IMR-90 (cell line): ENCODE results near the gene ABHD12. TPM values are rescaled to one million over a fixed set of nuclear protein-coding genes. Genes with fewer than 3 reads are reported as not detected.

Experiments
- ATAC-seq: fragments of 200-7000 bp; cut with Tn5 transposase; 2 replicates; pipeline ENCODE4 v1.9.1; 2020; ENCODE audit warnings: low read depth, mild to moderate bottlenecking, moderate library complexity
- BruUV-seq: library from RNA; stranded (reverse); fragments of 400-500 nt; replicated peaks from 2 replicates; lab custom pipeline; 2021; lab: Mats Ljungman, UMichigan
- CTCF ChIA-PET: fragments of 300-600 bp; formaldehyde crosslinking; extraction: SDS; loops from one replicate; lab custom pipeline; 2021; ENCODE audit warnings: antibody characterized with exemption; lab: Yijun Ruan, JAX
- POLR2A ChIA-PET: fragments of 300-600 bp; sonication (Branson Sonifier 250); formaldehyde crosslinking; loops from one replicate; lab custom pipeline; 2022; ENCODE audit warnings: antibody characterized with exemption; ENCODE audit not compliant: unreplicated experiment; lab: Charles Lee
- DNase-seq: peaks from one replicate; pipeline ENCODE4 v3.0.0; 2013
- H2AFZ ChIP-seq: replicated peaks from 2 replicates; pipeline ENCODE3; 2013; ENCODE audit warnings: low read length, mild to moderate bottlenecking; ENCODE audit not compliant: poor library complexity
- H2AK5ac ChIP-seq: 2 replicates; pipeline ENCODE4 v1.6.1; 2013; ENCODE audit warnings: low read depth, low read length, inconsistent platforms
- H2AK9ac ChIP-seq: replicated peaks from 2 replicates; pipeline ENCODE3; 2013; ENCODE audit warnings: mild to moderate bottlenecking, low read depth, low read length, moderate library complexity; ENCODE audit not compliant: poor library complexity
- H2BK120ac ChIP-seq: 2 replicates; pipeline ENCODE4 v1.6.1; 2013; ENCODE audit warnings: low read depth, low read length, inconsistent platforms
- H2BK15ac ChIP-seq: 3 replicates; pipeline ENCODE4 v1.6.1; 2013; ENCODE audit warnings: low read depth, low read length, inconsistent platforms
- H2BK20ac ChIP-seq: 2 replicates; pipeline ENCODE4 v1.6.1; 2013; ENCODE audit warnings: low read depth, mild to moderate bottlenecking, inconsistent platforms, low read length, moderate library complexity
- H2BK5ac ChIP-seq: 2 replicates; pipeline ENCODE4 v1.6.1; 2013; ENCODE audit warnings: mild to moderate bottlenecking, low read depth, low read length, inconsistent platforms; ENCODE audit not compliant: poor library complexity, severe bottlenecking
- H3K14ac ChIP-seq: replicated peaks from 2 replicates; pipeline ENCODE4 v1.6.1; 2013; ENCODE audit warnings: low read depth, low read length, inconsistent platforms
- H3K18ac ChIP-seq: 2 replicates; pipeline ENCODE4 v1.6.1; 2013; ENCODE audit warnings: low read depth, low read length, control low read depth
- H3K23ac ChIP-seq: 2 replicates; pipeline ENCODE4 v1.6.1; 2013; ENCODE audit warnings: low read depth, low read length, inconsistent platforms
- H3K27ac ChIP-seq: 2 replicates; pipeline ENCODE4 v1.5.1; 2013; ENCODE audit warnings: mild to moderate bottlenecking, control low read depth, low read length; ENCODE audit not compliant: insufficient read depth
- H3K27me3 ChIP-seq: 2 replicates; pipeline ENCODE4 v1.6.1; 2013; ENCODE audit warnings: low read length; ENCODE audit not compliant: control insufficient read depth, insufficient read depth
- H3K36me3 ChIP-seq: 2 replicates; pipeline ENCODE4 v1.6.1; 2013; ENCODE audit warnings: low read length, mixed read lengths; ENCODE audit not compliant: control insufficient read depth, insufficient read depth
- H3K4ac ChIP-seq: 2 replicates; pipeline ENCODE4 v1.6.1; 2013; ENCODE audit warnings: low read depth, low read length, inconsistent platforms
- H3K4me1 ChIP-seq: 2 replicates; pipeline ENCODE4 v1.6.1; 2013; ENCODE audit warnings: low read length, mixed read lengths; ENCODE audit not compliant: control insufficient read depth, insufficient read depth
- H3K4me2 ChIP-seq: 2 replicates; pipeline ENCODE4 v1.6.1; 2013; ENCODE audit warnings: low read depth, mild to moderate bottlenecking, control low read depth, low read length, moderate library complexity
- H3K4me3 ChIP-seq: 2 replicates; pipeline ENCODE4 v1.5.1; 2013; ENCODE audit warnings: low read depth, mild to moderate bottlenecking, control low read depth, low read length, moderate library complexity; ENCODE audit not compliant: insufficient read depth
- H3K56ac ChIP-seq: 2 replicates; pipeline ENCODE4 v1.6.1; 2013; ENCODE audit warnings: low read length, inconsistent platforms; ENCODE audit not compliant: insufficient read depth; ENCODE audit errors: extremely low read depth
- H3K79me1 ChIP-seq, 2 experiments: 2 replicates each; pipeline ENCODE4 v1.6.1; 2013; ENCODE audit warnings: low read length in 2 of 2, inconsistent platforms in 1 of 2, low read depth in 1 of 2
- H3K9ac ChIP-seq: 2 replicates; pipeline ENCODE4 v1.6.1; 2013; ENCODE audit warnings: low read depth, low read length, control low read depth
- H3K9me1 ChIP-seq: 2 replicates; pipeline ENCODE4 v1.6.1; 2013; ENCODE audit warnings: low read length, inconsistent platforms; ENCODE audit not compliant: insufficient read depth
- H3K9me3 ChIP-seq: 2 replicates; pipeline ENCODE4 v1.6.1; 2013; ENCODE audit warnings: low read length; ENCODE audit not compliant: control insufficient read depth, insufficient read depth
- H4K20me1 ChIP-seq: 2 replicates; pipeline ENCODE4 v1.6.1; 2013; ENCODE audit warnings: low read length, inconsistent platforms; ENCODE audit not compliant: insufficient read depth
- H4K5ac ChIP-seq: 2 replicates; pipeline ENCODE4 v1.6.1; 2013; ENCODE audit warnings: mild to moderate bottlenecking, low read depth, low read length, control low read depth
- H4K8ac ChIP-seq, 2 experiments: 2 replicates each; pipeline ENCODE4 v1.6.1; 2013; ENCODE audit warnings: low read depth in 2 of 2, low read length in 2 of 2, control low read depth in 1 of 2, inconsistent platforms in 1 of 2
- H4K91ac ChIP-seq: 2 replicates; pipeline ENCODE4 v1.6.1; 2013; ENCODE audit warnings: low read depth, low read length, inconsistent platforms; ENCODE audit not compliant: insufficient read depth
- BHLHE40 ChIP-seq: fragments of 150-350 bp; IDR thresholded peaks from 2 replicates; pipeline ENCODE4 v1.6.1; 2016; ENCODE audit warnings: mild to moderate bottlenecking, low read depth, low read length
- CEBPB ChIP-seq: IDR thresholded peaks from 2 replicates; pipeline ENCODE4 v1.6.1; 2012; ENCODE audit warnings: low read depth, low read length, improper control_type of control experiment
- CHD1 ChIP-seq: IDR thresholded peaks from 2 replicates; pipeline ENCODE4 v1.6.1; 2012; ENCODE audit warnings: low read depth, low read length, improper control_type of control experiment
- FOS ChIP-seq: fragments of 150-350 bp; IDR thresholded peaks from 2 replicates; pipeline ENCODE4 v1.6.1; 2016; ENCODE audit warnings: low read depth, low read length
- MAZ ChIP-seq: IDR thresholded peaks from 2 replicates; pipeline ENCODE4 v1.6.1; 2012; ENCODE audit warnings: low read depth, mild to moderate bottlenecking, low read length, improper control_type of control experiment, moderate library complexity, borderline replicate concordance
- NFE2L2 ChIP-seq: fragments of 150-350 bp; IDR thresholded peaks from 2 replicates; pipeline ENCODE4 v1.6.1; 2016; ENCODE audit warnings: low read depth, mild to moderate bottlenecking, low read length
- POLR2A ChIP-seq: IDR thresholded peaks from 2 replicates; pipeline ENCODE4 v1.6.1; 2012; ENCODE audit warnings: mild to moderate bottlenecking, low read depth, low read length
- RCOR1 ChIP-seq: IDR thresholded peaks from 2 replicates; pipeline ENCODE4 v1.6.1; 2012; ENCODE audit warnings: mild to moderate bottlenecking, low read length, improper control_type of control experiment; ENCODE audit not compliant: insufficient replicate concordance
- RFX5 ChIP-seq: IDR thresholded peaks from 2 replicates; pipeline ENCODE4 v1.8.0; 2012; ENCODE audit warnings: low read depth, mild to moderate bottlenecking, low read length, moderate library complexity
- WGBS, 2 experiments: methylation state at CpG; one replicate each; pipeline versions ENCODE4 v1.1.5 to v1.1.7; 2013; ENCODE audit warnings: missing lambda C conversion rate in 2 of 2; ENCODE audit not compliant: insufficient read length in 1 of 2; ENCODE audit errors: extremely low coverage in 2 of 2; 5-methylcytosine and 5-hydroxymethylcytosine counted together
- dilution Hi-C: fragments of 300-500 bp; cut with HindIII; formaldehyde crosslinking; loops from one replicate; pipeline ENCODE4 v1.14.3; 2018; ENCODE audit warnings: low sequenced_read_pairs; ENCODE audit not compliant: unreplicated experiment
- in situ Hi-C: fragments of 300-500 bp; cut with MboI; formaldehyde crosslinking; loops from 3 replicates; pipeline ENCODE4 v1.14.3; 2019; ENCODE audit warnings: low sequenced_read_pairs, inconsistent platforms, mixed read lengths
- intact Hi-C: fragments of 100-400 bp; cut with micrococcal nuclease; formaldehyde crosslinking; loops from 2 replicates; pipeline ENCODE4 v1.10.0; 2022
- polyA plus RNA-seq, 3 experiments: library from polyadenylated mRNA; depleted of rRNA; stranded (reverse); fragments of >200 nt; gene quantifications; 2 replicates each; pipeline ENCODE4 v1.2.3, GENCODE V29; 2012; ENCODE audit warnings: low replicate concordance in 1 of 3
- total RNA-seq: library from RNA; depleted of rRNA; stranded (reverse); fragments of >200 nt; gene quantifications from 2 replicates; pipeline ENCODE4 v1.2.3, GENCODE V29; 2012
- TF ChIP-seq, protein P1 (sequence below): fragments of 150-350 bp; IDR thresholded peaks from 2 replicates; pipeline ENCODE4 v1.6.1; 2016; ENCODE audit warnings: low read depth, mild to moderate bottlenecking, low read length, moderate library complexity, borderline replicate concordance
- TF ChIP-seq, protein P2 (sequence below): conservative IDR thresholded peaks from 2 replicates; pipeline ENCODE4 v1.5.1; 2012; ENCODE audit warnings: mild to moderate bottlenecking, low read depth, low read length, improper control_type of control experiment

ABHD12 gene
- total and polyA plus RNA-seq, 2 of the 4 experiments (the other 2 are of a cell fraction), result 80.7 to 108 TPM

DNA sequence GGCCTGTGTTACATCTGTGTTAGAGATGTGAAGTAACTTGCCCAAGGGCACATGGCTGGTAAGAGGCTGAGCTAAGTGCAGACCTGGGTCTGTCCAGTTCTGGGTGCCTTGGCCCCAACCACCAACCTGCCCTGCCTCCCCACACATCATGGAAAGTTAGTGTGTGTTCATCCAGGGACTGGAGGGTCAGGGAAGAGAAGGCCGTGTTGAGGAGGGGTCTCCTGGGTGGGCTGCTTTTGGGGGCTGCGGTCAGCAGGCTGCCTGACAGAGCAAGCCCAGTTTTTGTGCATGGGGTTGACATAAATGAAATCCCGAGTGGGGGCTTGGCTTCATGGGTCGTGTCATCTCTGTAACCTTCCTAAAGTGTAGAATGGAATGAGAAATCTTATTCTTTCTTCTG lies 131.8 kb downstream of the ABHD12 start:
- Histone ChIP-seq H2AFZ (no peak overlapping the region), H2AK9ac (no peak overlapping the region), H3K4me3 (no peak overlapping the region), H3K9ac (no peak overlapping the region), H2BK20ac (no peak overlapping the region), H3K4me2 (no peak overlapping the region), H3K27me3 (no peaks in the 10 kb centered on the region), H4K8ac (no peak overlapping the region), H3K27ac (no peak overlapping the region), H3K14ac (no peak overlapping the region), H3K9me1 (peaks cover 24% of the 10 kb centered on the region; the same call in 1 of the 2 replicates), H4K5ac (no peak overlapping the region), H3K56ac (no peak overlapping the region), H2AK5ac (no peak overlapping the region), H3K9me3 (no peaks in the 10 kb centered on the region), H3K4me1 (peaks cover 5% of the 10 kb centered on the region), H2BK15ac (no peak overlapping the region), H3K79me1 (peaks cover 34 to 65% of the 10 kb centered on the region in 2 experiments), H4K20me1 (peaks cover 58% of the 10 kb centered on the region), H3K23ac (no peak overlapping the region), H3K36me3 (peaks cover 24% of the 10 kb centered on the region), H3K4ac (no peak overlapping the region), H3K18ac (no peak overlapping the region), H2BK5ac (no peak overlapping the region), H2BK120ac (no peak overlapping the region), H4K91ac (no peak overlapping the region)
- BruUV-seq, result no TSS peak
- DNase-seq, result no peak
- dilution Hi-C loops, result no loop called here
- 90% methylated on average over 2 of the region's 4 CpGs; no CpG with 5 or more reads in 1 of the 2 experiments for WGBS, 2 experiments
- CTCF ChIA-PET, result no interaction called here
- intact Hi-C loops, result no loop called here
- in situ Hi-C loops, result loop anchor here (10.0 to 25.0 kb wide), 5 partner anchors 64 to 1622 kb away; partner anchors contain the start of genes APMAP, CST3 and ENTPD6
- TF ChIP-seq RCOR1 (no peak), CEBPB (no peak), POLR2A (no peak), CHD1 (no peak), BHLHE40 (no peak), FOS (no peak), MAZ (no peak), NFE2L2 (no peak), RFX5 (no peak)
- TF ChIP-seq, protein P1, sequence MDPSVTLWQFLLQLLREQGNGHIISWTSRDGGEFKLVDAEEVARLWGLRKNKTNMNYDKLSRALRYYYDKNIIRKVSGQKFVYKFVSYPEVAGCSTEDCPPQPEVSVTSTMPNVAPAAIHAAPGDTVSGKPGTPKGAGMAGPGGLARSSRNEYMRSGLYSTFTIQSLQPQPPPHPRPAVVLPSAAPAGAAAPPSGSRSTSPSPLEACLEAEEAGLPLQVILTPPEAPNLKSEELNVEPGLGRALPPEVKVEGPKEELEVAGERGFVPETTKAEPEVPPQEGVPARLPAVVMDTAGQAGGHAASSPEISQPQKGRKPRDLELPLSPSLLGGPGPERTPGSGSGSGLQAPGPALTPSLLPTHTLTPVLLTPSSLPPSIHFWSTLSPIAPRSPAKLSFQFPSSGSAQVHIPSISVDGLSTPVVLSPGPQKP, result no peak
- TF ChIP-seq, protein P2, sequence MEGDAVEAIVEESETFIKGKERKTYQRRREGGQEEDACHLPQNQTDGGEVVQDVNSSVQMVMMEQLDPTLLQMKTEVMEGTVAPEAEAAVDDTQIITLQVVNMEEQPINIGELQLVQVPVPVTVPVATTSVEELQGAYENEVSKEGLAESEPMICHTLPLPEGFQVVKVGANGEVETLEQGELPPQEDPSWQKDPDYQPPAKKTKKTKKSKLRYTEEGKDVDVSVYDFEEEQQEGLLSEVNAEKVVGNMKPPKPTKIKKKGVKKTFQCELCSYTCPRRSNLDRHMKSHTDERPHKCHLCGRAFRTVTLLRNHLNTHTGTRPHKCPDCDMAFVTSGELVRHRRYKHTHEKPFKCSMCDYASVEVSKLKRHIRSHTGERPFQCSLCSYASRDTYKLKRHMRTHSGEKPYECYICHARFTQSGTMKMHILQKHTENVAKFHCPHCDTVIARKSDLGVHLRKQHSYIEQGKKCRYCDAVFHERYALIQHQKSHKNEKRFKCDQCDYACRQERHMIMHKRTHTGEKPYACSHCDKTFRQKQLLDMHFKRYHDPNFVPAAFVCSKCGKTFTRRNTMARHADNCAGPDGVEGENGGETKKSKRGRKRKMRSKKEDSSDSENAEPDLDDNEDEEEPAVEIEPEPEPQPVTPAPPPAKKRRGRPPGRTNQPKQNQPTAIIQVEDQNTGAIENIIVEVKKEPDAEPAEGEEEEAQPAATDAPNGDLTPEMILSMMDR, result no peak
- no peak for ATAC-seq
- POLR2A ChIA-PET, result no interaction called here
